SU-DHL-6 (cell line): ENCODE results near the gene KCNC3.

Experiments used
- H2AFZ ChIP-seq: fragments of 200-600 bp; sonication (generic); 2 replicates; pipeline ENCODE4 v1.6.1; 2014; ENCODE audit warnings: low read depth, mild to moderate bottlenecking, moderate library complexity, mixed read lengths, antibody characterized with exemption, low read length; ENCODE audit not compliant: severe bottlenecking
- H3F3A ChIP-seq: fragments of 200-600 bp; shearing (Covaris generic); 2 replicates; pipeline ENCODE4 v1.6.0; 2016; ENCODE audit warnings: antibody characterized with exemption, mild to moderate bottlenecking; ENCODE audit not compliant: insufficient read depth
- H3K27ac ChIP-seq: fragments of 200-600 bp; sonication (generic); 2 replicates; pipeline ENCODE4 v1.5.1; 2016; ENCODE audit warnings: low read depth, mild to moderate bottlenecking, low read length, moderate library complexity, mixed read lengths
- H3K27me3 ChIP-seq: fragments of 200-600 bp; sonication (generic), shearing (Covaris generic); 2 replicates; pipeline ENCODE4 v1.6.0; 2014; ENCODE audit warnings: mild to moderate bottlenecking, low read length
- H3K36me3 ChIP-seq: fragments of 200-600 bp; sonication (generic); 2 replicates; pipeline ENCODE4 v1.6.1; 2014; ENCODE audit warnings: mild to moderate bottlenecking, low read length, mixed read lengths
- H3K4me2 ChIP-seq: fragments of 300-600, 200-600 bp; shearing (Covaris generic), sonication (generic); 2 replicates; pipeline ENCODE4 v1.6.0; 2014; ENCODE audit warnings: low read length, low read depth, mild to moderate bottlenecking; ENCODE audit not compliant: poor library complexity, severe bottlenecking
- H3K4me3 ChIP-seq: fragments of 200-600 bp; sonication (generic); 2 replicates; pipeline ENCODE4 v1.5.1; 2014; ENCODE audit warnings: antibody characterized with exemption, low read length, mild to moderate bottlenecking, mixed read lengths; ENCODE audit not compliant: insufficient read depth, poor library complexity, severe bottlenecking
- H3K79me2 ChIP-seq: fragments of 200-600 bp; sonication (generic); 2 replicates; pipeline ENCODE4 v1.6.1; 2014; ENCODE audit warnings: mild to moderate bottlenecking, low read length, moderate library complexity; ENCODE audit not compliant: insufficient read depth
- H3K9ac ChIP-seq: fragments of 200-600 bp; sonication (generic); 2 replicates; pipeline ENCODE4 v1.7.0; 2014; ENCODE audit warnings: mild to moderate bottlenecking, low read length
- H3K9me2 ChIP-seq: fragments of 200-600 bp; sonication (generic); replicated peaks from 2 replicates; pipeline ENCODE4 v1.6.1; 2014; ENCODE audit warnings: low read length; ENCODE audit not compliant: insufficient read depth
- H3K9me3 ChIP-seq: fragments of 200-600 bp; sonication (generic); 2 replicates; pipeline ENCODE4 v1.6.1; 2014; ENCODE audit warnings: low read length, mixed read lengths; ENCODE audit not compliant: insufficient read depth
- H4K20me1 ChIP-seq: fragments of 200-600 bp; sonication (generic); 2 replicates; pipeline ENCODE4 v1.6.1; 2014; ENCODE audit warnings: low read depth, mild to moderate bottlenecking, antibody characterized with exemption, low read length, moderate library complexity, mixed read lengths
- CTCF ChIP-seq: fragments of 200-600 bp; sonication (generic); IDR thresholded peaks from one replicate; pipeline ENCODE4 v1.5.1; 2017; ENCODE audit warnings: antibody characterized with exemption, mild to moderate bottlenecking, low read length, moderate library complexity; ENCODE audit not compliant: insufficient read depth, poor library complexity, severe bottlenecking
- EZH2phosphoT487 ChIP-seq: fragments of 200-600 bp; sonication (generic), shearing (Covaris generic); conservative IDR thresholded peaks from 2 replicates; pipeline ENCODE4 v1.6.1; 2018; ENCODE audit warnings: mild to moderate bottlenecking, antibody characterized with exemption, low read length, moderate library complexity, mixed read lengths

Gene KCNC3

DNA sequence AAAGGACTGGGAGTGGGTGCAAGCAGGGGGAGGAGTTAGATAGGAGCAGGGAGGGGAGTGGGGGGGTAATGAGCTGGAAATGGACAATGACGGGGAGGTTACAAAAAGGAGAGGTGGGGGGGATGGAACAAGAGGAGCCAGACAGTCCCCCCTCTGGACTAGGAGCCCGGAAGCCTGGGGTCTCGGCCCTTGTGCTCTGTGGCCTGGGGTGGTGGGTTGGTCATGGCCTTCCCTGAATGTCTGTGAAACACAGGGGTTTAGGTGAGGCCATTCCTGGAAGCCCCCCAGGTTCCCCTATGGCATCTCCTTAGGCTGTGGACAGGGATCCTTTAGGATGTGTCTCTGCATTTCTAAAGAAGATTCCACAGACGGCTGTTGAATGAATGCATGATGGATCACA lies 12.1 kb downstream of the KCNC3 start:
- no peak overlapping the region for H2AFZ ChIP-seq
- no peaks in the 10 kb centered on the region for H3K79me2 ChIP-seq
- no peak overlapping the region for H3K4me2 ChIP-seq
- H4K20me1 ChIP-seq: no peaks in the 10 kb centered on the region
- H3K36me3 ChIP-seq: no peaks in the 10 kb centered on the region
- H3K27me3 ChIP-seq: no peaks in the 10 kb centered on the region
- no peaks in the 10 kb centered on the region for H3K9me3 ChIP-seq
- no peak overlapping the region for H3K4me3 ChIP-seq
- no peak overlapping the region for H3K27ac ChIP-seq
- no peak overlapping the region for H3K9ac ChIP-seq
- H3F3A ChIP-seq: no peaks in the 10 kb centered on the region
- H3K9me2 ChIP-seq: no peaks in the 10 kb centered on the region
- no peak for TF ChIP-seq EZH2phosphoT487
- no peak for TF ChIP-seq CTCF

- no peaks in the 10 kb centered on the region for H3K9me3 ChIP-seq
- H2AFZ ChIP-seq: no peak overlapping the region
- no peaks in the 10 kb centered on the region for H4K20me1 ChIP-seq
- TF ChIP-seq CTCF (no peak), EZH2phosphoT487 (no peak)
- no peak overlapping the region for H3K9ac ChIP-seq
- no peak overlapping the region for H3K27ac ChIP-seq
- no peaks in the 10 kb centered on the region for H3K36me3 ChIP-seq
- no peaks in the 10 kb centered on the region for H3K9me2 ChIP-seq
- H3K27me3 ChIP-seq: no peaks in the 10 kb centered on the region
- peak overlapping the region; percentile 30 for H3K4me2 ChIP-seq
- H3F3A ChIP-seq: no peaks in the 10 kb centered on the region
- no peak overlapping the region for H3K4me3 ChIP-seq
- H3K79me2 ChIP-seq: no peaks in the 10 kb centered on the region
These were observed 13.3 kb downstream of the KCNC3 start for GRCh38 chr19:50315773-50316448.

GRCh38 chr19:50314724-50315708 lies 14.2 kb downstream of the KCNC3 start:
- Histone ChIP-seq H3K27ac (no peak overlapping the region), H3K4me2 (no peak overlapping the region), H4K20me1 (no peaks in the 10 kb centered on the region), H3K27me3 (no peaks in the 10 kb centered on the region), H3K9me3 (no peaks in the 10 kb centered on the region), H3F3A (no peaks in the 10 kb centered on the region), H3K4me3 (no peak overlapping the region), H3K79me2 (no peaks in the 10 kb centered on the region), H2AFZ (no peak overlapping the region), H3K9me2 (no peaks in the 10 kb centered on the region), H3K36me3 (no peaks in the 10 kb centered on the region), H3K9ac (no peak overlapping the region)
- TF ChIP-seq EZH2phosphoT487 (no peak), CTCF (no peak)
